Calu3 (cell line): ENCODE results near the gene ODF4. TPM values are rescaled to one million over a fixed set of nuclear protein-coding genes. Genes with fewer than 3 reads are reported as not detected.
"Not testable (repeated sequence)": the region's sequence is repeated elsewhere in the genome, so short reads cannot be mapped to it uniquely, and the experiment has no call there.

Experiments used
- BruUV-seq: library from RNA; stranded (reverse); fragments of 400-500 nt; replicated peaks from 2 replicates; lab custom pipeline; 2021; lab: Mats Ljungman, UMichigan
- CTCF ChIA-PET: fragments of 300-600 bp; sonication (Branson Sonifier 250); formaldehyde crosslinking; loops from one replicate; lab custom pipeline; 2022; ENCODE audit warnings: antibody characterized with exemption; lab: Charles Lee
- DNase-seq: peaks from one replicate; pipeline ENCODE4 v3.0.0; 2022
- H3K27ac Mint-ChIP-seq: one replicate; pipeline ENCODE4 v1.8.0; 2022; ENCODE audit warnings: mixed read lengths; ENCODE audit not compliant: unreplicated experiment
- H3K27me3 Mint-ChIP-seq: one replicate; pipeline ENCODE4 v1.8.0; 2022; ENCODE audit warnings: mixed read lengths; ENCODE audit not compliant: unreplicated experiment
- H3K36me3 Mint-ChIP-seq: one replicate; pipeline ENCODE4 v1.8.0; 2022; ENCODE audit warnings: mild to moderate bottlenecking, moderate library complexity, mixed read lengths; ENCODE audit not compliant: insufficient read depth, unreplicated experiment
- H3K4me1 Mint-ChIP-seq: one replicate; pipeline ENCODE4 v1.8.0; 2022; ENCODE audit warnings: mild to moderate bottlenecking, low read depth, mixed read lengths; ENCODE audit not compliant: unreplicated experiment
- H3K4me3 Mint-ChIP-seq: one replicate; pipeline ENCODE4 v1.8.0; 2022; ENCODE audit warnings: mild to moderate bottlenecking, low read depth, moderate library complexity, mixed read lengths; ENCODE audit not compliant: unreplicated experiment
- H3K9me3 Mint-ChIP-seq: one replicate; pipeline ENCODE4 v1.8.0; 2022; ENCODE audit warnings: low read depth, mixed read lengths; ENCODE audit not compliant: unreplicated experiment
- intact Hi-C: fragments of 100-400 bp; cut with micrococcal nuclease; formaldehyde crosslinking; loops from one replicate; pipeline ENCODE4 v1.10.0; 2022; ENCODE audit not compliant: unreplicated experiment
- total RNA-seq: library from RNA; stranded (reverse); gene quantifications from 2 replicates; pipeline ENCODE4 v1.2.3, GENCODE V29; 2022
- TF ChIP-seq, protein P1 (sequence below): fragments of 200-600 bp; IDR thresholded peaks from one replicate; pipeline ENCODE4 v1.8.0; 2022; ENCODE audit warnings: antibody characterized with exemption; ENCODE audit not compliant: unreplicated experiment

Gene ODF4
- total RNA-seq, 1 experiment from 2014 or later = not detected

GRCh38 chr17:8392674-8393469, 53.2 kb downstream of the ODF4 start:
- H3K4me1 Mint-ChIP-seq = peaks cover 8% of the 10 kb centered on the region
- intact Hi-C loops = no loop called here
- H3K36me3 Mint-ChIP-seq = no peaks in the 10 kb centered on the region
- no peaks in the 10 kb centered on the region for H3K9me3 Mint-ChIP-seq
- BruUV-seq = no TSS peak
- CTCF ChIA-PET = no interaction called here
- no peak overlapping the region for H3K27ac Mint-ChIP-seq
- no peak overlapping the region for H3K4me3 Mint-ChIP-seq
- peaks cover 16% of the 10 kb centered on the region for H3K27me3 Mint-ChIP-seq
- TF ChIP-seq, protein P1, sequence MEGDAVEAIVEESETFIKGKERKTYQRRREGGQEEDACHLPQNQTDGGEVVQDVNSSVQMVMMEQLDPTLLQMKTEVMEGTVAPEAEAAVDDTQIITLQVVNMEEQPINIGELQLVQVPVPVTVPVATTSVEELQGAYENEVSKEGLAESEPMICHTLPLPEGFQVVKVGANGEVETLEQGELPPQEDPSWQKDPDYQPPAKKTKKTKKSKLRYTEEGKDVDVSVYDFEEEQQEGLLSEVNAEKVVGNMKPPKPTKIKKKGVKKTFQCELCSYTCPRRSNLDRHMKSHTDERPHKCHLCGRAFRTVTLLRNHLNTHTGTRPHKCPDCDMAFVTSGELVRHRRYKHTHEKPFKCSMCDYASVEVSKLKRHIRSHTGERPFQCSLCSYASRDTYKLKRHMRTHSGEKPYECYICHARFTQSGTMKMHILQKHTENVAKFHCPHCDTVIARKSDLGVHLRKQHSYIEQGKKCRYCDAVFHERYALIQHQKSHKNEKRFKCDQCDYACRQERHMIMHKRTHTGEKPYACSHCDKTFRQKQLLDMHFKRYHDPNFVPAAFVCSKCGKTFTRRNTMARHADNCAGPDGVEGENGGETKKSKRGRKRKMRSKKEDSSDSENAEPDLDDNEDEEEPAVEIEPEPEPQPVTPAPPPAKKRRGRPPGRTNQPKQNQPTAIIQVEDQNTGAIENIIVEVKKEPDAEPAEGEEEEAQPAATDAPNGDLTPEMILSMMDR = no peak
- no peak for DNase-seq

DNA sequence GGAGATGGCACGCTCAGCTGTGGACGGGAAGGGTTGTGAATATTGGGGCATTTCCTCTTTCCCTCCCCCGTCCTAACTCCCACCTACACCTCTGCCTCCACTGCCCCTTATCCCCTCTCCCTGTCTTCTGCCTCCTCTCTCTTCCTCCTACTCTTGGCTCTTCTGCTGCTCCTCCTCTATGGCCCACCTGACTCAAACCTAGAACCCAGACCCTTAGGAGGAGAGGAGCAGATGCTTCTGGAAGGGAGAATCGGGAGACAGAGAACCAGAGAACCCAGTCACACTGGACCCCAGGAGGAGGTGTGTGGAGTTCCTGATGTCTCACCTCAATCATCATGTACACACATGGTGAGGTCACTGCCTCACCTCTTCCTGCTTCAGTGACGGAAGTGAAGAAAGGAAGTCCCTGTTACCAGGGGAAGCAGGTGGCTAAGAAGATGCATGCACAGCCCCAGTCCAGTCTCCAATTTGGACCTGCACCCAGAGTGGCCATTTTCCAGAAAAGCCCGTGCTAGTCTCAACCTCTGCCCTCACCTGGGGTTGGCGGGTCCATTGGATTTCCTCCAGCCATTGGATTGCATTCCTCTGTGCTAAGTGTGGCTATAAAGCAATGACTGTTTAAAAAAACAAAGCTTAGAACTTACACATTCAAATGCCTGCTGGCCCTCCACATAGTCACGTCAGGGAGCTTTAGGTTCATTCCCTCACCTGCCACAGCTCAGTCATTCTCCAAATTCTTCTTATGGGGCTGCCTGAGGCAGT, 54.0 kb downstream of the ODF4 start:
- H3K36me3 Mint-ChIP-seq = no peaks in the 10 kb centered on the region
- H3K27me3 Mint-ChIP-seq = peaks cover 16% of the 10 kb centered on the region
- H3K27ac Mint-ChIP-seq = no peak overlapping the region
- no peak for DNase-seq
- no peaks in the 10 kb centered on the region for H3K9me3 Mint-ChIP-seq
- no TSS peak for BruUV-seq
- intact Hi-C loops = no loop called here
- CTCF ChIA-PET = interaction anchor here (0.7 kb wide), 1 partner anchor 10 kb away, joined by 3 read pairs; no protein-coding TSS in a partner anchor
- H3K4me3 Mint-ChIP-seq = no peak overlapping the region
- H3K4me1 Mint-ChIP-seq = peaks cover 11% of the 10 kb centered on the region
- TF ChIP-seq, protein P1 = no peak

DNA sequence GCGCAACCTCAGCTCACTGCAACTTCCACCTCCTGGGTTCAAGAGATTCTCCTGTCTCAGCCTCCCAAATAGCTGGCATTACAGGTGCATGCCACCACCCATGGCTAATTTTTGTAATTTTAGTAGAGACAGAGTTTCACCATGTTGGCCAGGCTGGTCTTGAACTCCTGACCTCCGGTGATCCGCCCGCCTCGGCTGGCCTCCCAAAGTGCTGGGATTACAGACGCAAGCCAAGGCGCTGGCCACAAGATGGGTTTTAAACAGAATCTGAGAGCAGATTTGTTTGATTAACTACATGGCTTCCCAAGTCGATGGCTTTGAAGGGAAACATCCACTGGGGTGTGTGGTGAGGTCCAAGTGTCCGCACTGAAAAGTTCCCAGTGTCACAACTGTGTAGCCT, 54.9 kb downstream of the ODF4 start:
- intact Hi-C loops, H3K36me3 Mint-ChIP-seq, H3K9me3 Mint-ChIP-seq, H3K27ac Mint-ChIP-seq, H3K4me3 Mint-ChIP-seq, BruUV-seq, DNase-seq: not testable (repeated sequence)
- Mint-ChIP-seq H3K4me1 (peaks cover 11% of the 10 kb centered on the region), H3K27me3 (peaks cover 16% of the 10 kb centered on the region)
- CTCF ChIA-PET = interaction anchor here (0.7 kb wide), 1 partner anchor 11 kb away, joined by 3 read pairs; no protein-coding TSS in a partner anchor

Other genes with a start within 250 kb of the ODF4 start
- 0.20 TPM in 1 of 2 replicates, not detected in the other for gene ALOXE3, start 221.3 kb upstream of the ODF4 start, total RNA-seq
- gene HES7, start 215.7 kb upstream of the ODF4 start, total RNA-seq = 0.28 and 0.69 TPM in 2 replicates
- gene PER1, start 187.4 kb upstream of the ODF4 start, total RNA-seq = 16.1 and 17.0 TPM in 2 replicates
- 18.1 and 22.1 TPM in 2 replicates for gene VAMP2, start 176.9 kb upstream of the ODF4 start, total RNA-seq
- 12.2 and 13.5 TPM in 2 replicates for gene TMEM107, start 163.5 kb upstream of the ODF4 start, total RNA-seq
- gene BORCS6, start 149.7 kb upstream of the ODF4 start, total RNA-seq = 3.7 and 3.9 TPM in 2 replicates
- 66.8 and 78.9 TPM in 2 replicates for gene AURKB, start 129.3 kb upstream of the ODF4 start, total RNA-seq
- 31.8 and 33.2 TPM in 2 replicates for gene CTC1, start 91.8 kb upstream of the ODF4 start, total RNA-seq
- 62.3 and 66.8 TPM in 2 replicates for gene PFAS, start 90.6 kb upstream of the ODF4 start, total RNA-seq
- gene RANGRF, start 51.2 kb upstream of the ODF4 start, total RNA-seq = 11.1 and 15.6 TPM in 2 replicates
- gene SLC25A35, start 44.4 kb upstream of the ODF4 start, total RNA-seq = 7.2 and 7.9 TPM in 2 replicates
- gene ARHGEF15, start 29.6 kb upstream of the ODF4 start, total RNA-seq = not detected in 2 replicates
- 739 and 842 TPM in 2 replicates for gene RPL26, start 43.4 kb downstream of the ODF4 start, total RNA-seq
- gene RNF222, start 58.0 kb downstream of the ODF4 start, total RNA-seq = not detected in 2 replicates
- gene NDEL1, start 96.0 kb downstream of the ODF4 start, total RNA-seq = 40.5 and 40.8 TPM in 2 replicates